Measurements from ENCODE around the gene ZNF585A. TPM values are rescaled to one million over a fixed set of nuclear protein-coding genes. Genes with fewer than 3 reads are reported as not detected.

The ZNF585A gene
- total RNA-seq: 4.2 and 7.0 TPM in 2 replicates

GRCh38 chr19:37172368-37173366 is at the start of gene ZNF585A:
ZNF585A (minus strand) TSS chr19:37172695; CDS start chr19:37169910, 2,785 bp downstream.

GRCh38 chr19:37217775-37218591 is 45.5 kb upstream of the ZNF585A start, which contains the start of gene ZNF383:
ZNF383 (plus strand) TSS chr19:37218214; CDS start chr19:37230454, 12,240 bp downstream.

Other genes starting within 250 kb of the ZNF585A start
- 4.8 and 5.6 TPM in 2 replicates for gene ZNF420, start 94.3 kb downstream of the ZNF585A start, total RNA-seq
- 8.3 and 14.4 TPM in 2 replicates for gene ZNF585B, start 37.8 kb upstream of the ZNF585A start, total RNA-seq
- 5.5 and 5.9 TPM in 2 replicates for gene ZNF383, start 45.5 kb upstream of the ZNF585A start, total RNA-seq
- gene ZNF527, start 198.4 kb upstream of the ZNF585A start, total RNA-seq: 4.4 and 5.2 TPM in 2 replicates

Measured in thoracic aorta endothelial cell (primary cell).